ENCODE measurements around the gene TM9SF2.

Gene TM9SF2

GRCh38 chr13:99526549-99526948 lies 25.3 kb downstream of the TM9SF2 start:
- Histone ChIP-seq H3K9ac (ENCODE audit: low read depth in 1 of 2, low read length in 2 of 2) (no peak overlapping the region), H3K4me3 (ENCODE audit: low read depth in 1 of 2, low read length in 2 of 2) (no peak overlapping the region), H3K27me3 (ENCODE audit: control insufficient read depth in 1 of 2, insufficient read depth in 2 of 2, low read length in 2 of 2) (no peaks in the 10 kb centered on the region), H3K9me3 (ENCODE audit: control insufficient read depth in 1 of 2, low read length in 2 of 2) (no peaks in the 10 kb centered on the region), H3K4me1 (ENCODE audit: control insufficient read depth in 1 of 2, insufficient read depth in 2 of 2, low read length in 2 of 2) (no peaks in the 10 kb centered on the region), H3K36me3 (ENCODE audit: control insufficient read depth in 1 of 2, insufficient read depth in 2 of 2, low read length in 2 of 2) (peaks cover 35 to 77% of the 10 kb centered on the region in 2 donors), H3K27ac (ENCODE audit: low read depth, low read length) (no peak overlapping the region)

GRCh38 chr13:99527301-99527700 lies 26.0 kb downstream of the TM9SF2 start:
- Histone ChIP-seq H3K36me3 (ENCODE audit: control insufficient read depth in 1 of 2, insufficient read depth in 2 of 2, low read length in 2 of 2) (peaks cover 33 to 71% of the 10 kb centered on the region in 2 donors), H3K4me1 (ENCODE audit: control insufficient read depth in 1 of 2, insufficient read depth in 2 of 2, low read length in 2 of 2) (no peaks in the 10 kb centered on the region), H3K27me3 (ENCODE audit: control insufficient read depth in 1 of 2, insufficient read depth in 2 of 2, low read length in 2 of 2) (no peaks in the 10 kb centered on the region), H3K9ac (ENCODE audit: low read depth in 1 of 2, low read length in 2 of 2) (no peak overlapping the region), H3K9me3 (ENCODE audit: control insufficient read depth in 1 of 2, low read length in 2 of 2) (no peaks in the 10 kb centered on the region), H3K4me3 (ENCODE audit: low read depth in 1 of 2, low read length in 2 of 2) (no peak overlapping the region), H3K27ac (ENCODE audit: low read depth, low read length) (no peak overlapping the region)

GRCh38 chr13:99528547-99528946 lies 27.3 kb downstream of the TM9SF2 start:
- no peak overlapping the region for H3K9ac ChIP-seq (ENCODE audit: low read depth in 1 of 2, low read length in 2 of 2)
- H3K27ac ChIP-seq (ENCODE audit: low read depth, low read length) = no peak overlapping the region
- H3K36me3 ChIP-seq (ENCODE audit: control insufficient read depth in 1 of 2, insufficient read depth in 2 of 2, low read length in 2 of 2) = peaks cover 27 to 59% of the 10 kb centered on the region in 2 donors
- H3K9me3 ChIP-seq (ENCODE audit: control insufficient read depth in 1 of 2, low read length in 2 of 2) = no peaks in the 10 kb centered on the region
- H3K4me3 ChIP-seq (ENCODE audit: low read depth in 1 of 2, low read length in 2 of 2) = no peak overlapping the region
- no peaks in the 10 kb centered on the region for H3K4me1 ChIP-seq (ENCODE audit: control insufficient read depth in 1 of 2, insufficient read depth in 2 of 2, low read length in 2 of 2)
- no peaks in the 10 kb centered on the region for H3K27me3 ChIP-seq (ENCODE audit: control insufficient read depth in 1 of 2, insufficient read depth in 2 of 2, low read length in 2 of 2)

- Histone ChIP-seq H3K27ac (ENCODE audit: low read depth, low read length) (no peak overlapping the region), H3K4me1 (ENCODE audit: control insufficient read depth in 1 of 2, insufficient read depth in 2 of 2, low read length in 2 of 2) (no peaks in the 10 kb centered on the region), H3K9me3 (ENCODE audit: control insufficient read depth in 1 of 2, low read length in 2 of 2) (no peaks in the 10 kb centered on the region), H3K4me3 (ENCODE audit: low read depth in 1 of 2, low read length in 2 of 2) (no peak overlapping the region), H3K27me3 (ENCODE audit: control insufficient read depth in 1 of 2, insufficient read depth in 2 of 2, low read length in 2 of 2) (no peaks in the 10 kb centered on the region), H3K9ac (ENCODE audit: low read depth in 1 of 2, low read length in 2 of 2) (no peak overlapping the region), H3K36me3 (ENCODE audit: control insufficient read depth in 1 of 2, insufficient read depth in 2 of 2, low read length in 2 of 2) (peaks cover 16 to 25% of the 10 kb centered on the region in 2 donors)
Measured at GRCh38 chr13:99536023-99536422, 34.8 kb downstream of the TM9SF2 start.

- H3K36me3 ChIP-seq (ENCODE audit: control insufficient read depth in 1 of 2, insufficient read depth in 2 of 2, low read length in 2 of 2) = peaks cover 19 to 56% of the 10 kb centered on the region in 2 donors
- peaks cover 0 to 2% of the 10 kb centered on the region in 2 donors for H3K4me1 ChIP-seq (ENCODE audit: control insufficient read depth in 1 of 2, insufficient read depth in 2 of 2, low read length in 2 of 2)
- H3K27me3 ChIP-seq (ENCODE audit: control insufficient read depth in 1 of 2, insufficient read depth in 2 of 2, low read length in 2 of 2) = no peaks in the 10 kb centered on the region
- H3K9me3 ChIP-seq (ENCODE audit: control insufficient read depth in 1 of 2, low read length in 2 of 2) = no peaks in the 10 kb centered on the region
- no peak overlapping the region for H3K27ac ChIP-seq (ENCODE audit: low read depth, low read length)
- H3K4me3 ChIP-seq (ENCODE audit: low read depth in 1 of 2, low read length in 2 of 2) = no peak overlapping the region
- H3K9ac ChIP-seq (ENCODE audit: low read depth in 1 of 2, low read length in 2 of 2) = no peak overlapping the region
Measured at GRCh38 chr13:99540530-99540929, 39.3 kb downstream of the TM9SF2 start.

- Histone ChIP-seq H3K27me3 (ENCODE audit: control insufficient read depth in 1 of 2, insufficient read depth in 2 of 2, low read length in 2 of 2) (no peaks in the 10 kb centered on the region), H3K4me1 (ENCODE audit: control insufficient read depth in 1 of 2, insufficient read depth in 2 of 2, low read length in 2 of 2) (peaks cover 4 to 7% of the 10 kb centered on the region in 2 donors), H3K4me3 (ENCODE audit: low read depth in 1 of 2, low read length in 2 of 2) (no peak overlapping the region), H3K27ac (ENCODE audit: low read depth, low read length) (no peak overlapping the region), H3K9me3 (ENCODE audit: control insufficient read depth in 1 of 2, low read length in 2 of 2) (no peaks in the 10 kb centered on the region), H3K9ac (ENCODE audit: low read depth in 1 of 2, low read length in 2 of 2) (no peak overlapping the region), H3K36me3 (ENCODE audit: control insufficient read depth in 1 of 2, insufficient read depth in 2 of 2, low read length in 2 of 2) (peaks cover 24 to 77% of the 10 kb centered on the region in 2 donors)
Measured at GRCh38 chr13:99542788-99543406, 41.6 kb downstream of the TM9SF2 start.

GRCh38 chr13:99545361-99545760 lies 44.1 kb downstream of the TM9SF2 start:
- Histone ChIP-seq H3K27ac (ENCODE audit: low read depth, low read length) (no peak overlapping the region), H3K4me3 (ENCODE audit: low read depth in 1 of 2, low read length in 2 of 2) (no peak overlapping the region), H3K9me3 (ENCODE audit: control insufficient read depth in 1 of 2, low read length in 2 of 2) (no peaks in the 10 kb centered on the region), H3K27me3 (ENCODE audit: control insufficient read depth in 1 of 2, insufficient read depth in 2 of 2, low read length in 2 of 2) (no peaks in the 10 kb centered on the region), H3K9ac (ENCODE audit: low read depth in 1 of 2, low read length in 2 of 2) (no peak overlapping the region), H3K4me1 (ENCODE audit: control insufficient read depth in 1 of 2, insufficient read depth in 2 of 2, low read length in 2 of 2) (peaks cover 9% of the 10 kb centered on the region in 2 donors), H3K36me3 (ENCODE audit: control insufficient read depth in 1 of 2, insufficient read depth in 2 of 2, low read length in 2 of 2) (peaks cover 31 to 84% of the 10 kb centered on the region in 2 donors)

- peaks cover 9% of the 10 kb centered on the region in 2 donors for H3K4me1 ChIP-seq (ENCODE audit: control insufficient read depth in 1 of 2, insufficient read depth in 2 of 2, low read length in 2 of 2)
- H3K27ac ChIP-seq (ENCODE audit: low read depth, low read length) = no peak overlapping the region
- H3K27me3 ChIP-seq (ENCODE audit: control insufficient read depth in 1 of 2, insufficient read depth in 2 of 2, low read length in 2 of 2) = no peaks in the 10 kb centered on the region
- H3K4me3 ChIP-seq (ENCODE audit: low read depth in 1 of 2, low read length in 2 of 2) = no peak overlapping the region
- peaks cover 31 to 82% of the 10 kb centered on the region in 2 donors for H3K36me3 ChIP-seq (ENCODE audit: control insufficient read depth in 1 of 2, insufficient read depth in 2 of 2, low read length in 2 of 2)
- H3K9me3 ChIP-seq (ENCODE audit: control insufficient read depth in 1 of 2, low read length in 2 of 2) = no peaks in the 10 kb centered on the region
- no peak overlapping the region for H3K9ac ChIP-seq (ENCODE audit: low read depth in 1 of 2, low read length in 2 of 2)
Measured at GRCh38 chr13:99545979-99546378, 44.7 kb downstream of the TM9SF2 start.

GRCh38 chr13:99546878-99547277 lies 45.6 kb downstream of the TM9SF2 start:
- H3K36me3 ChIP-seq (ENCODE audit: control insufficient read depth in 1 of 2, insufficient read depth in 2 of 2, low read length in 2 of 2) = peaks cover 39 to 83% of the 10 kb centered on the region in 2 donors
- H3K27me3 ChIP-seq (ENCODE audit: control insufficient read depth in 1 of 2, insufficient read depth in 2 of 2, low read length in 2 of 2) = no peaks in the 10 kb centered on the region
- no peak overlapping the region for H3K27ac ChIP-seq (ENCODE audit: low read depth, low read length)
- H3K4me3 ChIP-seq (ENCODE audit: low read depth in 1 of 2, low read length in 2 of 2) = no peak overlapping the region
- H3K9me3 ChIP-seq (ENCODE audit: control insufficient read depth in 1 of 2, low read length in 2 of 2) = no peaks in the 10 kb centered on the region
- H3K4me1 ChIP-seq (ENCODE audit: control insufficient read depth in 1 of 2, insufficient read depth in 2 of 2, low read length in 2 of 2) = peaks cover 9% of the 10 kb centered on the region in 2 donors
- no peak overlapping the region for H3K9ac ChIP-seq (ENCODE audit: low read depth in 1 of 2, low read length in 2 of 2)

- H3K27me3 ChIP-seq (ENCODE audit: control insufficient read depth in 1 of 2, insufficient read depth in 2 of 2, low read length in 2 of 2) = no peaks in the 10 kb centered on the region
- no peak overlapping the region for H3K9ac ChIP-seq (ENCODE audit: low read depth in 1 of 2, low read length in 2 of 2)
- H3K4me1 ChIP-seq (ENCODE audit: control insufficient read depth in 1 of 2, insufficient read depth in 2 of 2, low read length in 2 of 2) = peaks cover 7 to 9% of the 10 kb centered on the region in 2 donors
- H3K27ac ChIP-seq (ENCODE audit: low read depth, low read length) = no peak overlapping the region
- H3K9me3 ChIP-seq (ENCODE audit: control insufficient read depth in 1 of 2, low read length in 2 of 2) = no peaks in the 10 kb centered on the region
- H3K4me3 ChIP-seq (ENCODE audit: low read depth in 1 of 2, low read length in 2 of 2) = no peak overlapping the region
- peaks cover 38 to 84% of the 10 kb centered on the region in 2 donors for H3K36me3 ChIP-seq (ENCODE audit: control insufficient read depth in 1 of 2, insufficient read depth in 2 of 2, low read length in 2 of 2)
Measured at GRCh38 chr13:99548448-99548847, 47.2 kb downstream of the TM9SF2 start.
